NCI-H1092 (cell line): ENCODE measurements around the gene IQSEC1.
A peak's percentile ranks its signal among the peaks of the same experiment; 100 is the strongest.

Experiments
- DNase-seq: peaks from one replicate; lab custom pipeline; 2025; lab: John Stamatoyannopoulos, UW

The IQSEC1 gene

GRCh38 chr3:13085081-13085845, 12.0 kb upstream of the IQSEC1 start:
- DNase-seq = no peak

- no peak for DNase-seq
Measured at GRCh38 chr3:13083898-13084297, 10.7 kb upstream of the IQSEC1 start.

- no peak for DNase-seq
Measured at GRCh38 chr3:13083254-13083653, 10.0 kb upstream of the IQSEC1 start.

GRCh38 chr3:13082677-13083076, 9.4 kb upstream of the IQSEC1 start:
- no peak for DNase-seq

- DNase-seq = no peak
Measured at GRCh38 chr3:13081603-13082360, 8.6 kb upstream of the IQSEC1 start.

GRCh38 chr3:13080591-13080990, 7.4 kb upstream of the IQSEC1 start:
- DNase-seq = no peak

GRCh38 chr3:13080026-13080425, 6.8 kb upstream of the IQSEC1 start:
- DNase-seq = no peak

- DNase-seq = no peak
Measured at GRCh38 chr3:13079510-13079909, 6.3 kb upstream of the IQSEC1 start.

GRCh38 chr3:13079051-13079450, 5.8 kb upstream of the IQSEC1 start:
- no peak for DNase-seq

GRCh38 chr3:13078163-13078905, 5.1 kb upstream of the IQSEC1 start:
- peak; percentile 90 for DNase-seq

- DNase-seq = peak; percentile 85
Measured at GRCh38 chr3:13077431-13078162, 4.4 kb upstream of the IQSEC1 start.

- DNase-seq = no peak
Measured at GRCh38 chr3:13075986-13076654, 2.9 kb upstream of the IQSEC1 start.

GRCh38 chr3:13075318-13075717, 2.1 kb upstream of the IQSEC1 start:
- no peak for DNase-seq

GRCh38 chr3:13074006-13074375, 762 bp upstream of the IQSEC1 start:
- DNase-seq = no peak

- peak; percentile 50 for DNase-seq
Measured at GRCh38 chr3:13072600-13073325, 466 bp downstream of the IQSEC1 start.

GRCh38 chr3:13072239-13072599, 1.0 kb downstream of the IQSEC1 start:
- peak; percentile 62 for DNase-seq

- DNase-seq = no peak
Measured at GRCh38 chr3:13071695-13072094, 1.5 kb downstream of the IQSEC1 start.

- DNase-seq = no peak
Measured at GRCh38 chr3:13070391-13071070, 2.7 kb downstream of the IQSEC1 start.

GRCh38 chr3:13069495-13069894, 3.7 kb downstream of the IQSEC1 start:
- no peak for DNase-seq

GRCh38 chr3:13068269-13069010, 4.8 kb downstream of the IQSEC1 start:
- no peak for DNase-seq
